NT2/D1 (cell line): ENCODE measurements around the gene WDFY4.

Source experiments
- SUZ12 ChIP-seq: IDR thresholded peaks from 2 replicates; pipeline ENCODE4 v1.6.1; 2011; ENCODE audit not compliant: insufficient read length, insufficient read depth; ENCODE audit errors: extremely low read depth
- YY1 ChIP-seq: IDR thresholded peaks from 2 replicates; pipeline ENCODE4 v1.6.1; 2011; ENCODE audit not compliant: insufficient read length, insufficient read depth
- ZNF274 ChIP-seq: IDR thresholded peaks from 2 replicates; pipeline ENCODE4 v1.6.1; 2011; ENCODE audit warnings: mild to moderate bottlenecking, low read depth, low read length

DNA sequence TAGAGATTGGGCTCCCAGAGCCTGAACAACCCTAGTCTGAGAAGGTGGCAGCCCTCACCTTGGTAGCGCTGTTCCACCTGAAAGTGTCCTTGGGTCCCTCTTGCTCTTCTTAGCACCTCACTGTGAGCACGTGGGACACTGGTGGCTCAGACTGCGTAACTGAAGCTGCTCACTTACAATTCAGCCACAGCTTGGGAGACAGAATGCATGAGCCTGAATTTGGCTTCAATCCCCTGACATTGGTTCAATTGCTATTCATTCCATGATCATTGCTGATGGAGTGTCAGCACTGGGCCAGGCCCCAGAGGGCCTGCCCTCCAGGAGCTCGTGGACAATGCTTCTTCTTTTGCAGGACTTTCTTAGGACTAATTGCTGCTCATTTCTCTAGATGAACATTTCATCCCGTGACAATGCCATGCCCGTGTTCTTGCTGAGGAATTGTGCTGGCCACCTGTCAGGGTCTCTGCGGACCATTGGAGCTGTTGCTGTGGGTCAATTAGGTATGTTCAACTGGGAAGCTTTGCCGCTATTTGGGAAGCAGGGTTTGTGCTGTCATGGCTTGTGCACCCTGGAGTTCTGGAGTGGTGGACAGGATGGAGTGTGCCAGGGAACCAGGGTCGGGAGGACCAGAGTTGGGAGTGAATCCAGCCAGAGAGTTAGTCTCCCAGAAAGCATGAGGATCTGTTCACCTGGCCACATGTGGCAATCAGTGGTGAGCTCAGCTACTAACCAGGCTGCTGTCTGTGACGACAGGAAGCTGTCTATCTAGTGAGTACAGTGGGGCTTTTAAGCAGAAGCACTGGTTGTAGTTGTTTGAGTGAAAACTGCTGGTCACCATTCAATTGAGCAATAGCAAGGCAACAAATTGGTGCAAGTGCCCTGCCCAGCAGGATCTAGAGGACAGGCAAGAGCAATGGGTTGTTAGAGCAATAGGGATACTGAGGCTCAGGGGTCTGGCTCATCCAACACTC is 105.1 kb downstream of the WDFY4 start:
- no peak for TF ChIP-seq ZNF274
- TF ChIP-seq YY1 = no peak
- no peak for TF ChIP-seq SUZ12
